HG03064 (cell line): ENCODE results near the gene MED17.
"Not testable (repeated sequence)": the region's sequence is repeated elsewhere in the genome, so short reads cannot be mapped to it uniquely, and the experiment has no call there.

Source experiments
- ATAC-seq: cut with Tn5 transposase; IDR thresholded peaks from one replicate; pipeline ENCODE4 v1.9.1; 2021; ENCODE audit warnings: low read depth; ENCODE audit not compliant: unreplicated experiment

The MED17 gene, protein sequence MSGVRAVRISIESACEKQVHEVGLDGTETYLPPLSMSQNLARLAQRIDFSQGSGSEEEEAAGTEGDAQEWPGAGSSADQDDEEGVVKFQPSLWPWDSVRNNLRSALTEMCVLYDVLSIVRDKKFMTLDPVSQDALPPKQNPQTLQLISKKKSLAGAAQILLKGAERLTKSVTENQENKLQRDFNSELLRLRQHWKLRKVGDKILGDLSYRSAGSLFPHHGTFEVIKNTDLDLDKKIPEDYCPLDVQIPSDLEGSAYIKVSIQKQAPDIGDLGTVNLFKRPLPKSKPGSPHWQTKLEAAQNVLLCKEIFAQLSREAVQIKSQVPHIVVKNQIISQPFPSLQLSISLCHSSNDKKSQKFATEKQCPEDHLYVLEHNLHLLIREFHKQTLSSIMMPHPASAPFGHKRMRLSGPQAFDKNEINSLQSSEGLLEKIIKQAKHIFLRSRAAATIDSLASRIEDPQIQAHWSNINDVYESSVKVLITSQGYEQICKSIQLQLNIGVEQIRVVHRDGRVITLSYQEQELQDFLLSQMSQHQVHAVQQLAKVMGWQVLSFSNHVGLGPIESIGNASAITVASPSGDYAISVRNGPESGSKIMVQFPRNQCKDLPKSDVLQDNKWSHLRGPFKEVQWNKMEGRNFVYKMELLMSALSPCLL

DNA sequence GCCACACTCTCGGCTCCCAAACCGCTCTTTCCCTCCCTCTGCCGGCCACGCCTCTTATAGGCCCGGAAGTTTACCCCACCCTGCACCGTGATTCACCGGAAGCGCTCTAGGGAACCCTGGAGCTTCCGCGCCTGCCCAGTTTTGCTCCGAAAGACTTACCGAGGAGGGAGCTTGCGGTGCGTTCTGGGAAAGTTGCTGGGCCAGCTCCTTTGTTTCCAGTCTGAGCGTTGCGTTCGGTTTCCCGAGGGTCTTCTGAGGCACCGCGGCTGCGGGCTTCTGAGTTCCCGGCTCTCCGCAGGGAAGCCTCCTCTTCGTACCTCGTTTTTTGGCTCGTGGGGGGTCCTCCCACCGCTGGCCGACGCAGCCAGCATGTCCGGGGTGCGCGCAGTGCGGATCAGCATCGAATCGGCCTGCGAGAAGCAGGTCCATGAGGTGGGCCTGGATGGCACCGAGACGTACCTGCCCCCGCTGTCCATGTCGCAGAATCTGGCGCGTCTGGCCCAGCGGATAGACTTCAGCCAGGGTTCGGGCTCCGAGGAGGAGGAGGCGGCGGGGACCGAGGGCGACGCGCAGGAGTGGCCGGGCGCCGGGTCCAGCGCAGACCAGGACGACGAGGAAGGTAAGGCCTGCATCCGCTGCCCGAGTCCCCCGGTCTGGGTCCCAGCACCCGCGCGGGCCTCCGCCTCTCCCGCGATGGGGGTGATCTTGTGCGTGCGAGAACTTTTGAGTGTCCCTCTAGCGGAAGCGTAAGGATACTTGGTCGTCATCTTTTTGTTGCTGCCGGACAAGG lies at the start of gene MED17:
TSS of gene MED17 (plus strand) at position 138 of the 790 bp plus-strand sequence. CDS start at position 370, 232 bp downstream.
- ATAC-seq: peak; percentile 98

DNA sequence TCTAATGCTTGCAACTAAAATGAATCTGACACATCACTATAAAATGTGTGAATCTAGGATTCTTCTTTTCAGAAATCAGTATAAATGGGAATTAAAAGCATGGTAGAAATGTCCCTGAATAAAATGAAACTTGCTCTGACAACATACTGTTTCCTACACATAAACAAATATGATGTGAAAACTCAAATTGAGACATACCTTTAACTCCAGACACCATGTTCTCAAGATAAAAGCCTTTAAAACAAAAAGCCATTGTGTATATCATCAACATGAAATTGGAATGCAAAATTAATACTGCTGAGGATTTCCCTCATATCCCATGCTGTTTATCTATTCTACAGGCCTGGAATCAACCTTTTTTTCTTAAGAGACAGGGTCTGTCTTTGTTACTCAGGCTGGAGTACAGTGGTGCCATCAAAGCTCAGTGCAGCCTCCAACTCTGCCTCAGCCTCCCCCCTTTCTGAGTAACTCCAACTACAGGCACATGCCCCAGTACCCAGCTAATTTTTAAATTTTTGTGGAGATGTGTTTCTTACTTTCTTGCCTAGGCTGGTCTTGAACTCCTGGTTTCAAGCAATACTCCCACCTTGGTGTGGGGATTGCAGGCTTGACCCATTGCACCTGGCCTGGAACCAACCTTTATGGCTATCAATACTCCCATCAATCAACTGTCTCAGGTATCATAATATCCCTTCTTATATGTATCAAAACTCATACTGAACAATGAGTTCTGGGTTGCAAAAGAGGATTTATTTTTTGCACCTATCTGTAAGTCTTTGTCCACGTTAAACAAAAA lies 49.5 kb upstream of the MED17 start:
- ATAC-seq: no peak

- ATAC-seq: no peak
Measured at GRCh38 chr11:93735627-93736026, 48.5 kb upstream of the MED17 start.

DNA sequence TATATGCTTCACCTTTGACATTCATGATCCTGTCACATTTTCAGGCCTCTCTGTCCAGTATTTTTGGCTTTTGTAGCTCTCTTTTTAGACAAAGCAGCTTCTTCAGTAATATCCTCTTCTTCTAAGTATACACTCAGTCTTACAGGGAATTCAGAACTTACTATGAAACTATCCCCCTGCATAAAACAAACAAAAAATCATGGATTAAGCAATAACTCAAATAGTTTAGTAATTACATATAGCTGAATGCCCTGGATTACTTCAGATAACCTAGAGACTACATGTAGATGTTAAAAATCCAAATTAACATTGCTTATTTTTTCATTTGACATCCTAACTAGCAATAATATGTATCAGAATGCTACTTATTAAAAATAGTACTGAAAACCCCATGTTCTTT lies 48.0 kb upstream of the MED17 start:
- no peak for ATAC-seq

GRCh38 chr11:93737904-93738612 lies 46.0 kb upstream of the MED17 start:
- ATAC-seq: no peak

- no peak for ATAC-seq
Measured at GRCh38 chr11:93738647-93739081, 45.4 kb upstream of the MED17 start.

DNA sequence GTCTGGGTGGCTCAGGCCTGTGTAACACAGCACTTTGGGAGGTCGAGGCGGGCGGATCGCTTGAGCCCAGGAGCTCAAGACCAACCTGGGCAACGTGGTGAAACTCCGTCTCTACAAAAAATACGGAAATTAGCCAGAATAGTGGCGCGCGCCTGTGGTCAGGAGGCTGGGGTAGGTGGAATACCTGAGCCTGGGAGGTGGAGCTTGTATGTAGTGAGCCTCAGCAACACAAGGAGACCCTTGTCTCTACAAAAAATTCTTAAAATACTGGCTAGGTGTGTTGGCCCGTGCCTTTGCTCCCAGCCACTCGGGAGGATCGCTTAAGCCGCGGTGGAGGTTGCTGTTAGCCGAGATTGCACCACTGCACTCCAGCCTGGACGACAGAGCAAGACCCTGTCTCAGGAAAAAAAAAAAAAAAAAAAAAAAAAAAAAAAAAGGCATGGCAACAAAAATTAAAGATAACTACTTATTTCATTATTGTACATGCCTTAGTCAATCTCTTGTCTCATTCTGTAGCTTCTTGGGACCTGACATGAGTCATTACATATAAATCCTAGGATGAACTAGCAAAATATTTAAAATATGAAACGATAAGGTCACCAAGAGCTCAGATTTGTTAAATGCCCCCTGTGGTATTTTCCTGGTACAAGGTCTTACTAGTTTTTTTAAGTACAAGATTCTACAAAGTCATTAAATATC lies 43.9 kb upstream of the MED17 start:
- no peak for ATAC-seq

GRCh38 chr11:93740730-93741093 lies 43.4 kb upstream of the MED17 start:
- peak; percentile 38 for ATAC-seq

GRCh38 chr11:93741094-93741881 lies 42.8 kb upstream of the MED17 start, which contains the start of the genes C11orf54 and TAF1D:
Gene C11orf54 (plus strand): TSS chr11:93741672. CDS start chr11:93747394, 5,722 bp downstream.
Gene TAF1D (minus strand): TSS chr11:93741495. CDS start chr11:93739304, 2,191 bp downstream.
- peak; percentile 87 for ATAC-seq

- ATAC-seq: no peak
Measured at GRCh38 chr11:93741882-93742226, 42.2 kb upstream of the MED17 start.

DNA sequence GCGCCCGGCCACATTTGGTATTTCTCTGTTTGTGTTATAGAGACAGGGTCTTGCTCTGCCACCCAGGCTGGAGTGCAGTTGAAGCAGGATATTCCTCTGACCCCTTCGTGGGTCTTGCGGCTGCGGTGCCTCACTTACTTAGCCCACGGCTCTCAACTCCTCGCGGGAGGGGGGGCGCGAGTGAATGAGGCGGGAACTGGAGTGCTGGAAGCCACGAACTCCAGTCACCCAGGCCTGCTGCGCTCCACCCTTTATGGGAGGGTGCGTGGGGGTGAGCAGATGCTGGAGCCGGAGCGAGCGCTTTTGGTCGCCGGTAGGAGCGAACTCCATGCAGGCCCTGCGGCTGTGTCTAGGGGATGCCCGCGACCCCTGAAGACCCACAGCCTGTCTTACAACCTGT lies 40.8 kb upstream of the MED17 start:
- ATAC-seq: no peak

DNA sequence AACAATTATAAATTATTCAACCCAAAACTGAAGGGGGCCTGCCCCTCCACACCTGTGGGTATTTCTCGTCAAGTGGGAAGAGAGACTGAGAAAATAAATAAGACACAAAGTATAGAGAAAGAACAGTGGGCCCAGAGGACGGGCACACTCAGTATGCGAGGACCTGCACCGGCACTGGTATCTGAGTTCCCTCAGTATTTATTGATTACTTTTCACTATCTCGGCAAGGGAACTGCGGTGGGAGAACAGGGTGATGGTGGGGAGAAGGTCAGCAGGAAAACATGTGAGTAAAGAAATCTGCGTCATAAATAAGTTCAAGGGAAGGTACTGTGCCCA lies 39.4 kb upstream of the MED17 start:
- no peak for ATAC-seq

GRCh38 chr11:93745005-93745755 lies 38.9 kb upstream of the MED17 start:
- ATAC-seq: not testable (repeated sequence)

GRCh38 chr11:93746101-93746500 lies 38.0 kb upstream of the MED17 start:
- no peak for ATAC-seq

GRCh38 chr11:93747122-93747521 lies 37.0 kb upstream of the MED17 start:
- peak; percentile 85 for ATAC-seq

DNA sequence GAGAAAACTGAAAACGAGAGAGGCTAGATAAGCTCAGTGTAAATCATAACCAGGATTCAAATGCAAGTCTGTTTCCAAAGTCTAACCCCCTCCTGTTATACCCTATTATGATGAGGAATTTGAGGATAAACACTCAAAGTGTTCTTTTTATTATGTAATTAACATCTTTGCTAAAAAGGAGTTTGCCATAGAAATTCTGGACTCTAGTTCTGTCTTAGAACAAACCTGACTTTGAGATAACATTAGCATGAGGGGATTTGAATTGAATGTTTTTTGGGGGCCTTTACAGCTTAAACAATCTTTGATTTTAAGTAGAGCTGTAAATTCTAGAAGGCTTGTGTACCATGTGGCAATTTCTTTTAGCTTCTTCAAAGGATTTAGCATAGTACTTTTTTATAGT lies 33.1 kb upstream of the MED17 start:
- ATAC-seq: no peak

GRCh38 chr11:93753241-93753640 lies 30.8 kb upstream of the MED17 start:
- no peak for ATAC-seq

DNA sequence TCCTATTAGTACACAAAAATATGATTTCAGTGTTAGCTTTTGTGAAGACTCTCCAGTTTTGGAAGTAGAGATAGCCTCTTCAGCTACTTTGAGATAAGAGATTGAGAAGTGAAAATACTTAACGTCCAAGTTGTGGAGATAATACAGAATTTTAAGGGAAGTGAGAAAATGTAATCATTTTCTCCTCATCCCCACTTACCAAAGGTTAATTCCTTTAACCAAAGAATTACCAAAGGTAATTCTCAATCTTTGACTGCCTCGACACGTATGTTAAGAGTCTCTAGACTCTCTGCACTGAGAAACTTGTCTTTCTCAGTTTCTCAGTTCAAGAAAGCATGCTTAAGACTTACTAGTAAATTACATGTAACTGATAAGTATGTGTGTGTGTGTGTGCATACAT lies 27.3 kb upstream of the MED17 start:
- ATAC-seq: no peak
